H9 (cell line): ENCODE measurements around the gene CBX1. TPM values are rescaled to one million over a fixed set of nuclear protein-coding genes. Genes with fewer than 3 reads are reported as not detected.

Source experiments
- DNase-seq: peaks from one replicate; pipeline ENCODE4 v3.0.0-alpha.2; 2017
- H2AFZ ChIP-seq: one replicate; pipeline ENCODE4 v1.6.1; 2013; ENCODE audit warnings: mild to moderate bottlenecking, low read length, control low read depth, moderate library complexity
- H2AK5ac ChIP-seq: 2 replicates; pipeline ENCODE4 v1.6.1; 2013; ENCODE audit warnings: low read length, control low read depth, mixed read lengths; ENCODE audit not compliant: insufficient read length
- H2BK120ac ChIP-seq: one replicate; pipeline ENCODE4 v1.6.1; 2013; ENCODE audit warnings: low read depth, mild to moderate bottlenecking, low read length, control low read depth, inconsistent platforms; ENCODE audit not compliant: poor library complexity, severe bottlenecking
- H2BK12ac ChIP-seq: 2 replicates; pipeline ENCODE4 v1.6.1; 2013; ENCODE audit warnings: low read length, control low read depth, mixed read lengths, low read depth; ENCODE audit not compliant: insufficient read length
- H2BK15ac ChIP-seq: 2 replicates; pipeline ENCODE4 v1.6.1; 2013; ENCODE audit warnings: low read depth, low read length, control low read depth
- H2BK20ac ChIP-seq: one replicate; pipeline ENCODE4 v1.6.1; 2013; ENCODE audit warnings: low read depth, mild to moderate bottlenecking, low read length, control low read depth, inconsistent platforms; ENCODE audit not compliant: poor library complexity, severe bottlenecking
- H2BK5ac ChIP-seq: 2 replicates; pipeline ENCODE4 v1.6.1; 2013; ENCODE audit warnings: low read length, control low read depth, mixed read lengths; ENCODE audit not compliant: insufficient read length
- H3K14ac ChIP-seq: 2 replicates; pipeline ENCODE4 v1.6.1; 2013; ENCODE audit warnings: low read length, control low read depth; ENCODE audit not compliant: insufficient read depth
- H3K18ac ChIP-seq: 2 replicates; pipeline ENCODE4 v1.6.1; 2013; ENCODE audit warnings: low read depth, mild to moderate bottlenecking, mixed read lengths, low read length, control low read depth; ENCODE audit not compliant: insufficient read length
- H3K23ac ChIP-seq: 2 replicates; pipeline ENCODE4 v1.6.1; 2013; ENCODE audit warnings: low read length, control low read depth, mixed read lengths, low read depth; ENCODE audit not compliant: insufficient read length
- H3K23me2 ChIP-seq: 2 replicates; pipeline ENCODE4 v1.6.1; 2013; ENCODE audit warnings: low read depth, mild to moderate bottlenecking, mixed read lengths, low read length, control low read depth; ENCODE audit not compliant: insufficient read length, poor library complexity, severe bottlenecking
- H3K27ac ChIP-seq: 2 replicates; pipeline ENCODE4 v1.5.1; 2013; ENCODE audit warnings: low read length, control low read depth, mixed read lengths, low read depth; ENCODE audit not compliant: insufficient read length
- H3K27me3 ChIP-seq: 2 replicates; pipeline ENCODE4 v1.6.1; 2013; ENCODE audit warnings: low read length, control low read depth, inconsistent platforms; ENCODE audit not compliant: insufficient read depth
- H3K4ac ChIP-seq: 2 replicates; pipeline ENCODE4 v1.6.1; 2013; ENCODE audit warnings: low read depth, mild to moderate bottlenecking, control low read depth, inconsistent platforms, low read length, moderate library complexity
- H3K4me1 ChIP-seq: 2 replicates; pipeline ENCODE4 v1.6.1; 2013; ENCODE audit warnings: low read length, control low read depth, inconsistent platforms; ENCODE audit not compliant: insufficient read depth
- H3K4me2 ChIP-seq: 2 replicates; pipeline ENCODE4 v1.6.1; 2013; ENCODE audit warnings: low read length, control low read depth, mixed read lengths; ENCODE audit not compliant: insufficient read length, insufficient read depth
- H3K56ac ChIP-seq: 2 replicates; pipeline ENCODE4 v1.6.1; 2013; ENCODE audit warnings: low read depth, mild to moderate bottlenecking, mixed read lengths, low read length, control low read depth; ENCODE audit not compliant: insufficient read length
- H3K79me1 ChIP-seq: 2 replicates; pipeline ENCODE4 v1.6.1; 2013; ENCODE audit warnings: low read depth, mild to moderate bottlenecking, moderate library complexity, low read length, control low read depth, inconsistent platforms; ENCODE audit not compliant: insufficient read depth, poor library complexity, severe bottlenecking
- H3K79me2 ChIP-seq: 2 replicates; pipeline ENCODE4 v1.6.1; 2013; ENCODE audit warnings: low read length, control low read depth, inconsistent platforms; ENCODE audit not compliant: insufficient read depth
- H3K9ac ChIP-seq: 2 replicates; pipeline ENCODE4 v1.6.1; 2013; ENCODE audit warnings: low read length, control low read depth, mixed read lengths; ENCODE audit not compliant: insufficient read length; ENCODE audit errors: extremely low read depth
- H3K9me3 ChIP-seq: one replicate; pipeline ENCODE4 v1.6.1; 2013; ENCODE audit warnings: low read depth, low read length, inconsistent platforms; ENCODE audit not compliant: control insufficient read depth
- H3T11ph ChIP-seq: one replicate; pipeline ENCODE4 v1.6.1; 2013; ENCODE audit warnings: mild to moderate bottlenecking, low read length, control low read depth, inconsistent platforms
- H4K20me1 ChIP-seq: one replicate; pipeline ENCODE4 v1.6.1; 2013; ENCODE audit not compliant: control insufficient read depth, insufficient read length, insufficient read depth
- H4K5ac ChIP-seq: 2 replicates; pipeline ENCODE4 v1.6.1; 2013; ENCODE audit warnings: low read depth, mild to moderate bottlenecking, mixed read lengths, low read length, control low read depth; ENCODE audit not compliant: insufficient read length
- H4K8ac ChIP-seq: replicated peaks from 2 replicates; pipeline ENCODE4 v1.6.1; 2013; ENCODE audit warnings: low read length, control low read depth, mixed read lengths, low read depth; ENCODE audit not compliant: insufficient read length
- H4K91ac ChIP-seq: 2 replicates; pipeline ENCODE4 v1.6.1; 2013; ENCODE audit warnings: low read depth, mild to moderate bottlenecking, moderate library complexity, mixed read lengths, low read length, control low read depth; ENCODE audit not compliant: insufficient read length
- H3K27ac Mint-ChIP-seq, 3 experiments: 2 replicates in 2 of 3; 3 replicates in 1 of 3; pipeline ENCODE4 v1.8.0; 2020 to 2021; ENCODE audit warnings: mixed read lengths in 3 of 3, mild to moderate bottlenecking in 1 of 3, moderate library complexity in 1 of 3
- H3K27me3 Mint-ChIP-seq: 2 replicates; pipeline ENCODE4 v1.8.0; 2021; ENCODE audit warnings: low read depth, mild to moderate bottlenecking, moderate library complexity, mixed read lengths
- H3K36me3 Mint-ChIP-seq, 3 experiments: 2 replicates in 2 of 3; 3 replicates in 1 of 3; pipeline ENCODE4 v1.8.0; 2020 to 2021; ENCODE audit warnings: low read depth in 3 of 3, mixed read lengths in 3 of 3; ENCODE audit not compliant: insufficient read depth in 1 of 3
- H3K4me1 Mint-ChIP-seq, 2 experiments: 2 replicates each; pipeline ENCODE4 v1.8.0; 2020; ENCODE audit warnings: mixed read lengths in 2 of 2
- H3K4me3 Mint-ChIP-seq, 2 experiments: 2 replicates in 1 of 2; 3 replicates in 1 of 2; pipeline ENCODE4 v1.8.0; 2020 to 2021; ENCODE audit warnings: mild to moderate bottlenecking in 2 of 2, mixed read lengths in 2 of 2, moderate library complexity in 1 of 2
- H3K9me3 Mint-ChIP-seq, 2 experiments: 2 replicates in 1 of 2; 3 replicates in 1 of 2; pipeline ENCODE4 v1.8.0; 2020; ENCODE audit warnings: mild to moderate bottlenecking in 2 of 2, mixed read lengths in 2 of 2, moderate library complexity in 1 of 2
- CTCF ChIP-seq: fragments of 200-600 bp; sonication (generic); conservative IDR thresholded peaks from 3 replicates; pipeline ENCODE4 v1.8.0; 2021; ENCODE audit warnings: antibody characterized with exemption, mild to moderate bottlenecking
- WGBS: extraction: QIAGEN DNeasy Blood & Tissue Kit; methylation state at CpG from one replicate; pipeline ENCODE4 v1.1.7; 2013; ENCODE audit warnings: missing lambda C conversion rate, low lambda C conversion rate, mixed read lengths; ENCODE audit not compliant: insufficient read length; ENCODE audit errors: extremely low coverage; 5-methylcytosine and 5-hydroxymethylcytosine counted together
- total RNA-seq: library from RNA; stranded (reverse); gene quantifications from 2 replicates; pipeline ENCODE4 v1.2.1, GENCODE V29; 2021

Gene CBX1
- total RNA-seq, 1 experiment from 2014 or later = 155 TPM

DNA sequence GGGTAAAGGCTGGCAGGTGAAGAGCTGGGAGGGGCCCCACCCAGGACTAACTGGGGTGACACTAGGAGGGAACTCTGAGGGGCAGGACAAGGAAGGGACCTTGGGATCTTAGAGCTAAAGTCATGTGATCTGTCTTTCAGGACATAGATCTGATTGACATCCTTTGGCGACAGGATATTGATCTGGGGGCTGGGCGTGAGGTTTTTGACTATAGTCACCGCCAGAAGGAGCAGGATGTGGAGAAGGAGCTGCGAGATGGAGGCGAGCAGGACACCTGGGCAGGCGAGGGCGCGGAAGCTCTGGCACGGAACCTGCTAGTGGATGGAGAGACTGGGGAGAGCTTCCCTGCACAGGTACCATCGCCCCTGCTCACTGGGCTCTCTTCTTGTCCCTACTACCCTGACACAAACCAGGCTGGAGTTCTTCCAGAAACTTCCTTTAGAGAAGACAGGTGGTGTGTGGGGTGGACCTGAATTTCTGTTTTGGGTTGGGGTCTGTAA is 45.0 kb downstream of the CBX1 start:
- no CpG with 5 or more reads among the region's 10 CpGs for WGBS
- no peaks in the 10 kb centered on the region for H3K9me3 ChIP-seq
- H4K91ac ChIP-seq = peak overlapping the region; percentile 30
- H4K5ac ChIP-seq = no peak overlapping the region
- no peak overlapping the region for H2BK15ac ChIP-seq
- no peak for TF ChIP-seq CTCF
- H3K56ac ChIP-seq = no peak overlapping the region
- H2BK20ac ChIP-seq = no peak overlapping the region
- peak overlapping the region; percentile 78 for H2BK120ac ChIP-seq
- H2AFZ ChIP-seq = no peak overlapping the region
- H3T11ph ChIP-seq = peak overlapping the region; percentile 78
- H3K9ac ChIP-seq = peak overlapping the region; percentile 14
- Mint-ChIP-seq H3K27me3 (no peaks in the 10 kb centered on the region; the same call in 1 of the 2 replicates), H3K4me3 (peak overlapping the region; percentile 90 to 94), H3K27ac (peak overlapping the region; percentile 99 to 100 (median 99)), H3K9me3 (no peaks in the 10 kb centered on the region; a peak in 2 of 5 replicates), H3K4me1 (peaks cover 59 to 73% of the 10 kb centered on the region in 2 experiments), H3K36me3 (peaks cover 69 to 79% (median 72%) of the 10 kb centered on the region in 3 experiments)
- peaks cover 4% of the 10 kb centered on the region for H3K79me1 ChIP-seq
- peaks cover 10% of the 10 kb centered on the region; the same call in 1 of the 2 replicates for H3K79me2 ChIP-seq
- no peak for DNase-seq
- peak overlapping the region; percentile 40 for H3K18ac ChIP-seq
- peak overlapping the region; percentile 54 for H3K4ac ChIP-seq
- no peak overlapping the region for H3K23ac ChIP-seq
- H3K27ac ChIP-seq = peak overlapping the region; percentile 1
- H2AK5ac ChIP-seq = no peak overlapping the region
- H2BK12ac ChIP-seq = no peak overlapping the region
- no peaks in the 10 kb centered on the region for H3K27me3 ChIP-seq
- peak overlapping the region; percentile 77 for H3K4me2 ChIP-seq
- peaks cover 18% of the 10 kb centered on the region; the same call in 1 of the 2 replicates for H3K4me1 ChIP-seq
- H3K23me2 ChIP-seq = peaks cover 8% of the 10 kb centered on the region
- peak overlapping the region; percentile 24 for H2BK5ac ChIP-seq
- peak overlapping the region; percentile 60; the same call in 1 of the 2 replicates for H3K14ac ChIP-seq
- H4K20me1 ChIP-seq = no peaks in the 10 kb centered on the region
- H4K8ac ChIP-seq = no peak overlapping the region
